Measurements from ENCODE around the gene OS9.
A peak's percentile ranks its signal among the peaks of the same experiment; 100 is the strongest.

OS9 gene

GRCh38 chr12:57765003-57765697 lies 71.2 kb downstream of the OS9 start:
- Histone ChIP-seq H3K4me1 (ENCODE audit: control insufficient read depth, insufficient read depth, low read length) (peaks cover 31% of the 10 kb centered on the region), H3K27me3 (ENCODE audit: control insufficient read depth, insufficient read depth, low read length) (peaks cover 50% of the 10 kb centered on the region), H3K27ac (ENCODE audit: low read depth, low read length) (no peak overlapping the region), H3K9me3 (ENCODE audit: control insufficient read depth, insufficient read depth, low read length) (no peaks in the 10 kb centered on the region), H3K36me3 (ENCODE audit: control insufficient read depth, insufficient read depth, low read length) (peaks cover 25% of the 10 kb centered on the region), H3K9ac (ENCODE audit: low read depth, low read length) (0 out of 2 replicates have a peak overlapping the region, but pooled peaks have one; percentile 12), H3K4me3 (ENCODE audit: low read depth, low read length) (peak overlapping the region; percentile 67)

GRCh38 chr12:57765698-57766463 lies 71.9 kb downstream of the OS9 start:
- H3K9me3 ChIP-seq (ENCODE audit: control insufficient read depth, insufficient read depth, low read length): no peaks in the 10 kb centered on the region
- peak overlapping the region; percentile 67 for H3K4me3 ChIP-seq (ENCODE audit: low read depth, low read length)
- peaks cover 50% of the 10 kb centered on the region for H3K27me3 ChIP-seq (ENCODE audit: control insufficient read depth, insufficient read depth, low read length)
- no peak overlapping the region for H3K27ac ChIP-seq (ENCODE audit: low read depth, low read length)
- no peak overlapping the region for H3K9ac ChIP-seq (ENCODE audit: low read depth, low read length)
- peaks cover 32% of the 10 kb centered on the region for H3K36me3 ChIP-seq (ENCODE audit: control insufficient read depth, insufficient read depth, low read length)
- peaks cover 31% of the 10 kb centered on the region for H3K4me1 ChIP-seq (ENCODE audit: control insufficient read depth, insufficient read depth, low read length)

GRCh38 chr12:57766464-57767304 lies 72.8 kb downstream of the OS9 start, which contains the start of gene CYP27B1:
CYP27B1 (minus strand) TSS chr12:57767078; CDS start chr12:57767041, 37 bp downstream.
- peak within 1 kb of the TSS; percentile 70 for H3K27ac ChIP-seq (ENCODE audit: low read depth, low read length)
- peaks cover 31% of the 10 kb centered on the region for H3K4me1 ChIP-seq (ENCODE audit: control insufficient read depth, insufficient read depth, low read length)
- peaks cover 33% of the 10 kb centered on the region for H3K36me3 ChIP-seq (ENCODE audit: control insufficient read depth, insufficient read depth, low read length)
- H3K27me3 ChIP-seq (ENCODE audit: control insufficient read depth, insufficient read depth, low read length): peaks cover 50% of the 10 kb centered on the region
- H3K9me3 ChIP-seq (ENCODE audit: control insufficient read depth, insufficient read depth, low read length): no peaks in the 10 kb centered on the region
- peak within 1 kb of the TSS; percentile 67 for H3K4me3 ChIP-seq (ENCODE audit: low read depth, low read length)
- no peak within 1 kb of the TSS for H3K9ac ChIP-seq (ENCODE audit: low read depth, low read length)

GRCh38 chr12:57767305-57767698 lies 73.4 kb downstream of the OS9 start:
- Histone ChIP-seq H3K36me3 (ENCODE audit: control insufficient read depth, insufficient read depth, low read length) (peaks cover 33% of the 10 kb centered on the region), H3K4me3 (ENCODE audit: low read depth, low read length) (peak overlapping the region; percentile 67), H3K27me3 (ENCODE audit: control insufficient read depth, insufficient read depth, low read length) (peaks cover 50% of the 10 kb centered on the region), H3K4me1 (ENCODE audit: control insufficient read depth, insufficient read depth, low read length) (peaks cover 31% of the 10 kb centered on the region), H3K9me3 (ENCODE audit: control insufficient read depth, insufficient read depth, low read length) (no peaks in the 10 kb centered on the region), H3K27ac (ENCODE audit: low read depth, low read length) (peak overlapping the region; percentile 70), H3K9ac (ENCODE audit: low read depth, low read length) (no peak overlapping the region)

- peaks cover 33% of the 10 kb centered on the region for H3K36me3 ChIP-seq (ENCODE audit: control insufficient read depth, insufficient read depth, low read length)
- H3K4me3 ChIP-seq (ENCODE audit: low read depth, low read length): no peak overlapping the region
- H3K9me3 ChIP-seq (ENCODE audit: control insufficient read depth, insufficient read depth, low read length): no peaks in the 10 kb centered on the region
- H3K9ac ChIP-seq (ENCODE audit: low read depth, low read length): no peak overlapping the region
- H3K27ac ChIP-seq (ENCODE audit: low read depth, low read length): no peak overlapping the region
- peaks cover 45% of the 10 kb centered on the region for H3K27me3 ChIP-seq (ENCODE audit: control insufficient read depth, insufficient read depth, low read length)
- peaks cover 31% of the 10 kb centered on the region for H3K4me1 ChIP-seq (ENCODE audit: control insufficient read depth, insufficient read depth, low read length)
These were observed 73.9 kb downstream of the OS9 start for GRCh38 chr12:57767876-57768275.

GRCh38 chr12:57769594-57769993 lies 75.7 kb downstream of the OS9 start:
- no peak overlapping the region for H3K27ac ChIP-seq (ENCODE audit: low read depth, low read length)
- peaks cover 33% of the 10 kb centered on the region for H3K36me3 ChIP-seq (ENCODE audit: control insufficient read depth, insufficient read depth, low read length)
- H3K27me3 ChIP-seq (ENCODE audit: control insufficient read depth, insufficient read depth, low read length): peaks cover 33% of the 10 kb centered on the region
- H3K9me3 ChIP-seq (ENCODE audit: control insufficient read depth, insufficient read depth, low read length): no peaks in the 10 kb centered on the region
- H3K4me1 ChIP-seq (ENCODE audit: control insufficient read depth, insufficient read depth, low read length): peaks cover 17% of the 10 kb centered on the region
- no peak overlapping the region for H3K4me3 ChIP-seq (ENCODE audit: low read depth, low read length)
- H3K9ac ChIP-seq (ENCODE audit: low read depth, low read length): no peak overlapping the region

GRCh38 chr12:57770734-57771133 lies 76.8 kb downstream of the OS9 start:
- Histone ChIP-seq H3K9ac (ENCODE audit: low read depth, low read length) (no peak overlapping the region), H3K9me3 (ENCODE audit: control insufficient read depth, insufficient read depth, low read length) (no peaks in the 10 kb centered on the region), H3K27me3 (ENCODE audit: control insufficient read depth, insufficient read depth, low read length) (peaks cover 22% of the 10 kb centered on the region), H3K4me3 (ENCODE audit: low read depth, low read length) (0 out of 2 replicates have a peak overlapping the region, but pooled peaks have one; percentile 97), H3K4me1 (ENCODE audit: control insufficient read depth, insufficient read depth, low read length) (peaks cover 12% of the 10 kb centered on the region), H3K36me3 (ENCODE audit: control insufficient read depth, insufficient read depth, low read length) (peaks cover 33% of the 10 kb centered on the region), H3K27ac (ENCODE audit: low read depth, low read length) (no peak overlapping the region)
